H9 (cell line): ENCODE results near the gene CSF1. TPM values are rescaled to one million over a fixed set of nuclear protein-coding genes. Genes with fewer than 3 reads are reported as not detected.

ENCODE experiments used
- DNase-seq: peaks from one replicate; pipeline ENCODE4 v3.0.0-alpha.2; 2017
- H2AFZ ChIP-seq: one replicate; pipeline ENCODE4 v1.6.1; 2013; ENCODE audit warnings: mild to moderate bottlenecking, low read length, control low read depth, moderate library complexity
- H2AK5ac ChIP-seq: 2 replicates; pipeline ENCODE4 v1.6.1; 2013; ENCODE audit warnings: low read length, control low read depth, mixed read lengths; ENCODE audit not compliant: insufficient read length
- H2BK120ac ChIP-seq: one replicate; pipeline ENCODE4 v1.6.1; 2013; ENCODE audit warnings: low read depth, mild to moderate bottlenecking, low read length, control low read depth, inconsistent platforms; ENCODE audit not compliant: poor library complexity, severe bottlenecking
- H2BK12ac ChIP-seq: 2 replicates; pipeline ENCODE4 v1.6.1; 2013; ENCODE audit warnings: low read length, control low read depth, mixed read lengths, low read depth; ENCODE audit not compliant: insufficient read length
- H2BK15ac ChIP-seq: 2 replicates; pipeline ENCODE4 v1.6.1; 2013; ENCODE audit warnings: low read depth, low read length, control low read depth
- H2BK20ac ChIP-seq: one replicate; pipeline ENCODE4 v1.6.1; 2013; ENCODE audit warnings: low read depth, mild to moderate bottlenecking, low read length, control low read depth, inconsistent platforms; ENCODE audit not compliant: poor library complexity, severe bottlenecking
- H2BK5ac ChIP-seq: 2 replicates; pipeline ENCODE4 v1.6.1; 2013; ENCODE audit warnings: low read length, control low read depth, mixed read lengths; ENCODE audit not compliant: insufficient read length
- H3K14ac ChIP-seq: 2 replicates; pipeline ENCODE4 v1.6.1; 2013; ENCODE audit warnings: low read length, control low read depth; ENCODE audit not compliant: insufficient read depth
- H3K18ac ChIP-seq: 2 replicates; pipeline ENCODE4 v1.6.1; 2013; ENCODE audit warnings: low read depth, mild to moderate bottlenecking, mixed read lengths, low read length, control low read depth; ENCODE audit not compliant: insufficient read length
- H3K23ac ChIP-seq: 2 replicates; pipeline ENCODE4 v1.6.1; 2013; ENCODE audit warnings: low read length, control low read depth, mixed read lengths, low read depth; ENCODE audit not compliant: insufficient read length
- H3K23me2 ChIP-seq: 2 replicates; pipeline ENCODE4 v1.6.1; 2013; ENCODE audit warnings: low read depth, mild to moderate bottlenecking, mixed read lengths, low read length, control low read depth; ENCODE audit not compliant: insufficient read length, poor library complexity, severe bottlenecking
- H3K27ac ChIP-seq: 2 replicates; pipeline ENCODE4 v1.5.1; 2013; ENCODE audit warnings: low read length, control low read depth, mixed read lengths, low read depth; ENCODE audit not compliant: insufficient read length
- H3K27me3 ChIP-seq: 2 replicates; pipeline ENCODE4 v1.6.1; 2013; ENCODE audit warnings: low read length, control low read depth, inconsistent platforms; ENCODE audit not compliant: insufficient read depth
- H3K4ac ChIP-seq: 2 replicates; pipeline ENCODE4 v1.6.1; 2013; ENCODE audit warnings: low read depth, mild to moderate bottlenecking, control low read depth, inconsistent platforms, low read length, moderate library complexity
- H3K4me1 ChIP-seq: 2 replicates; pipeline ENCODE4 v1.6.1; 2013; ENCODE audit warnings: low read length, control low read depth, inconsistent platforms; ENCODE audit not compliant: insufficient read depth
- H3K4me2 ChIP-seq: 2 replicates; pipeline ENCODE4 v1.6.1; 2013; ENCODE audit warnings: low read length, control low read depth, mixed read lengths; ENCODE audit not compliant: insufficient read length, insufficient read depth
- H3K56ac ChIP-seq: 2 replicates; pipeline ENCODE4 v1.6.1; 2013; ENCODE audit warnings: low read depth, mild to moderate bottlenecking, mixed read lengths, low read length, control low read depth; ENCODE audit not compliant: insufficient read length
- H3K79me1 ChIP-seq: 2 replicates; pipeline ENCODE4 v1.6.1; 2013; ENCODE audit warnings: low read depth, mild to moderate bottlenecking, moderate library complexity, low read length, control low read depth, inconsistent platforms; ENCODE audit not compliant: insufficient read depth, poor library complexity, severe bottlenecking
- H3K79me2 ChIP-seq: 2 replicates; pipeline ENCODE4 v1.6.1; 2013; ENCODE audit warnings: low read length, control low read depth, inconsistent platforms; ENCODE audit not compliant: insufficient read depth
- H3K9ac ChIP-seq: 2 replicates; pipeline ENCODE4 v1.6.1; 2013; ENCODE audit warnings: low read length, control low read depth, mixed read lengths; ENCODE audit not compliant: insufficient read length; ENCODE audit errors: extremely low read depth
- H3K9me3 ChIP-seq: one replicate; pipeline ENCODE4 v1.6.1; 2013; ENCODE audit warnings: low read depth, low read length, inconsistent platforms; ENCODE audit not compliant: control insufficient read depth
- H3T11ph ChIP-seq: one replicate; pipeline ENCODE4 v1.6.1; 2013; ENCODE audit warnings: mild to moderate bottlenecking, low read length, control low read depth, inconsistent platforms
- H4K20me1 ChIP-seq: one replicate; pipeline ENCODE4 v1.6.1; 2013; ENCODE audit not compliant: control insufficient read depth, insufficient read length, insufficient read depth
- H4K5ac ChIP-seq: 2 replicates; pipeline ENCODE4 v1.6.1; 2013; ENCODE audit warnings: low read depth, mild to moderate bottlenecking, mixed read lengths, low read length, control low read depth; ENCODE audit not compliant: insufficient read length
- H4K8ac ChIP-seq: replicated peaks from 2 replicates; pipeline ENCODE4 v1.6.1; 2013; ENCODE audit warnings: low read length, control low read depth, mixed read lengths, low read depth; ENCODE audit not compliant: insufficient read length
- H4K91ac ChIP-seq: 2 replicates; pipeline ENCODE4 v1.6.1; 2013; ENCODE audit warnings: low read depth, mild to moderate bottlenecking, moderate library complexity, mixed read lengths, low read length, control low read depth; ENCODE audit not compliant: insufficient read length
- H3K27ac Mint-ChIP-seq, 3 experiments: 2 replicates in 2 of 3; 3 replicates in 1 of 3; pipeline ENCODE4 v1.8.0; 2020 to 2021; ENCODE audit warnings: mixed read lengths in 3 of 3, mild to moderate bottlenecking in 1 of 3, moderate library complexity in 1 of 3
- H3K27me3 Mint-ChIP-seq: 2 replicates; pipeline ENCODE4 v1.8.0; 2021; ENCODE audit warnings: low read depth, mild to moderate bottlenecking, moderate library complexity, mixed read lengths
- H3K36me3 Mint-ChIP-seq, 3 experiments: 2 replicates in 2 of 3; 3 replicates in 1 of 3; pipeline ENCODE4 v1.8.0; 2020 to 2021; ENCODE audit warnings: low read depth in 3 of 3, mixed read lengths in 3 of 3; ENCODE audit not compliant: insufficient read depth in 1 of 3
- H3K4me1 Mint-ChIP-seq, 2 experiments: 2 replicates each; pipeline ENCODE4 v1.8.0; 2020; ENCODE audit warnings: mixed read lengths in 2 of 2
- H3K4me3 Mint-ChIP-seq, 2 experiments: 2 replicates in 1 of 2; 3 replicates in 1 of 2; pipeline ENCODE4 v1.8.0; 2020 to 2021; ENCODE audit warnings: mild to moderate bottlenecking in 2 of 2, mixed read lengths in 2 of 2, moderate library complexity in 1 of 2
- H3K9me3 Mint-ChIP-seq, 2 experiments: 2 replicates in 1 of 2; 3 replicates in 1 of 2; pipeline ENCODE4 v1.8.0; 2020; ENCODE audit warnings: mild to moderate bottlenecking in 2 of 2, mixed read lengths in 2 of 2, moderate library complexity in 1 of 2
- WGBS: extraction: QIAGEN DNeasy Blood & Tissue Kit; methylation state at CpG from one replicate; pipeline ENCODE4 v1.1.7; 2013; ENCODE audit warnings: missing lambda C conversion rate, low lambda C conversion rate, mixed read lengths; ENCODE audit not compliant: insufficient read length; ENCODE audit errors: extremely low coverage; 5-methylcytosine and 5-hydroxymethylcytosine counted together
- total RNA-seq: library from RNA; stranded (reverse); gene quantifications from 2 replicates; pipeline ENCODE4 v1.2.1, GENCODE V29; 2021
- TF ChIP-seq, protein P1 (sequence below): fragments of 200-600 bp; sonication (generic); conservative IDR thresholded peaks from 3 replicates; pipeline ENCODE4 v1.8.0; 2021; ENCODE audit warnings: antibody characterized with exemption, mild to moderate bottlenecking

The CSF1 gene
- total RNA-seq, 1 experiment from 2014 or later: 2.3 TPM

DNA sequence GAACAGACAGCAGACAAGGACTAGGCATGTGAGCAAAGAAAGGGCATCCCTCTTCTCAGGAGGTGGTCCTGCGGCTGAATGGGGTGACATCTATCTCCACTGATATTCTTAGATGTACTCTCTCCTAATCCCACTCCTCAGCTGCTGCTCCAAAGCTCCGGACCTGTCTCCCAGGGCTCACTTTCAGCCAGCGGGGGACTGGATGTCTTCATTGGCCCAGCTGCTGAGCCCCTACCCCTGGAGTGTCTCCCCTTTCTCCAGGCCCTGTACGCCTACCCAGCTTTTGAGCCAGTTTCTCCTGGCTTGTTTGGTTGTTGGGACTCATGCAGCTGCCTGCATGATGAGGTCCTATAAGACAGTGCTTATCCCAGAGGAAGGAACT lies 28.8 kb upstream of the CSF1 start:
- no CpG with 5 or more reads among the region's 4 CpGs for WGBS
- H3K4me2 ChIP-seq: no peak overlapping the region

More for the DNA sequence above, 28.8 kb upstream of the CSF1 start:
- Histone ChIP-seq H4K20me1 (no peaks in the 10 kb centered on the region), H2BK12ac (no peak overlapping the region), H3K14ac (no peak overlapping the region), H2AFZ (no peak overlapping the region), H4K91ac (no peak overlapping the region), H4K8ac (no peak overlapping the region), H3K56ac (no peak overlapping the region), H2BK15ac (no peak overlapping the region), H2BK5ac (no peak overlapping the region), H2AK5ac (no peak overlapping the region), H3K27ac (no peak overlapping the region), H4K5ac (no peak overlapping the region), H3K18ac (no peak overlapping the region), H2BK20ac (no peak overlapping the region), H3K4me1 (peaks cover 2% of the 10 kb centered on the region; the same call in 1 of the 2 replicates), H3K23ac (no peak overlapping the region), H3K4ac (no peak overlapping the region), H3K27me3 (no peaks in the 10 kb centered on the region), H3K23me2 (no peaks in the 10 kb centered on the region), H2BK120ac (no peak overlapping the region), H3K9me3 (no peaks in the 10 kb centered on the region), H3K79me1 (no peaks in the 10 kb centered on the region), H3T11ph (no peak overlapping the region), H3K79me2 (no peaks in the 10 kb centered on the region), H3K9ac (no peak overlapping the region)
- Mint-ChIP-seq H3K36me3 (peaks cover 0 to 5% (median 0%) of the 10 kb centered on the region in 3 experiments; a peak in 1 of 7 replicates), H3K4me3 (no peak overlapping the region), H3K27me3 (no peaks in the 10 kb centered on the region; the same call in 1 of the 2 replicates), H3K9me3 (no peaks in the 10 kb centered on the region), H3K27ac (no peak overlapping the region), H3K4me1 (peaks cover 51 to 60% of the 10 kb centered on the region in 2 experiments)
- DNase-seq: no peak
- TF ChIP-seq, protein P1, sequence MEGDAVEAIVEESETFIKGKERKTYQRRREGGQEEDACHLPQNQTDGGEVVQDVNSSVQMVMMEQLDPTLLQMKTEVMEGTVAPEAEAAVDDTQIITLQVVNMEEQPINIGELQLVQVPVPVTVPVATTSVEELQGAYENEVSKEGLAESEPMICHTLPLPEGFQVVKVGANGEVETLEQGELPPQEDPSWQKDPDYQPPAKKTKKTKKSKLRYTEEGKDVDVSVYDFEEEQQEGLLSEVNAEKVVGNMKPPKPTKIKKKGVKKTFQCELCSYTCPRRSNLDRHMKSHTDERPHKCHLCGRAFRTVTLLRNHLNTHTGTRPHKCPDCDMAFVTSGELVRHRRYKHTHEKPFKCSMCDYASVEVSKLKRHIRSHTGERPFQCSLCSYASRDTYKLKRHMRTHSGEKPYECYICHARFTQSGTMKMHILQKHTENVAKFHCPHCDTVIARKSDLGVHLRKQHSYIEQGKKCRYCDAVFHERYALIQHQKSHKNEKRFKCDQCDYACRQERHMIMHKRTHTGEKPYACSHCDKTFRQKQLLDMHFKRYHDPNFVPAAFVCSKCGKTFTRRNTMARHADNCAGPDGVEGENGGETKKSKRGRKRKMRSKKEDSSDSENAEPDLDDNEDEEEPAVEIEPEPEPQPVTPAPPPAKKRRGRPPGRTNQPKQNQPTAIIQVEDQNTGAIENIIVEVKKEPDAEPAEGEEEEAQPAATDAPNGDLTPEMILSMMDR: no peak
